Measurements from ENCODE around the gene PLEKHN1.
"Not testable (repeated sequence)": the region's sequence is repeated elsewhere in the genome, so short reads cannot be mapped to it uniquely, and the experiment has no call there.

The PLEKHN1 gene

DNA sequence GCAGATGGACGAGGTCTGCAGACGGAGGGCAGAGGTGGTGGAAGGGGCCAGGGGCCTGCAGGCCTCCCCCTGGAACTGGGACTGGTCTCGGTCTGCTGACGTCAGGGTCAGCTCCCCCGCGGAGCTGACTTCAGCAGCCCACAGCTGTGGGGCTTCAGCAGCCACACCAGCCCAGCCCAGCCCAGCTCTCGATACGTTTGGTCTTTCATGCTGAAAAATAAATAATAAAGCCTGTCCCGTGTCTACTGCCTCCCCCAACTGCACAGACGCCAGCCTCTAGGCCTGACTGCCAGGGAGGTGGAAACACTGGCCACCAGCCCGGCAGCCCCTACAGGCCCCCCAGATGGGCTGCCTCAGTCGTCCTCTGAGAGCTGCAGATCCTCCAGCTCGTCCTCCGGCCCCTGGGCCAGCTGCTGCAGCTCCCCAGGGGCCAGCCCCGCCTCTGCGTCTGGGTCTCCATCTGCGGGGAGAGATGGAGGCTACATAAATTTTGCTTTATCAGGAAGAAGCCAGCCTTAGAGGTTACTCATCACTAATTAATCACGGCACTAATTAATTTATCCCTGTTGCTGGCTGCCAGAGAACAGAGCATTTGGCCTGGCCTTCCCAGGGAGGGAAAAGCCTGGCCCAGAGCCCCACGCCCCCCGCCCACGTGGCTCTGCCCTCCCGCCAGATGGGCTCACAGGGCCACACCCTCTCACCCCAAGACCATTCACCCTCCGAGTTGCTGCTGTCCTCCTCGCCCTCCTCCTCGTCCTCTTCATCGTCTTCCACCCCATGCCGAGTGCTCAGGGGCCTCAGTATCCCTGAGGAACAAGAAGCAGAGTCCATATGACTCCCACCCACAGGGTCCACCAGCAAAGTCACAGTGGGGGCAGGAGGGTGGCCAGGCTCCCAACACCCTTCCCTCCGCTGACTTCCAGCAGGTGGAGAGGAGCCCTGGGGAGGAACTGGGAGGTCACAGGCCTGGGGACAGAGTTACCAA, 21.6 kb upstream of the PLEKHN1 start:
- H3K36me3 ChIP-seq (ENCODE audit: control insufficient read depth, insufficient read depth, low read length): peaks cover 48% of the 10 kb centered on the region
- no peaks in the 10 kb centered on the region for H3K9me3 ChIP-seq (ENCODE audit: control insufficient read depth, insufficient read depth, low read depth, low read length)
- H3K4me1 ChIP-seq (ENCODE audit: control insufficient read depth, insufficient read depth, low read length): peaks cover 19% of the 10 kb centered on the region
- no peak overlapping the region for H3K27ac ChIP-seq (ENCODE audit: low read depth, low read length)
- H3K9ac ChIP-seq (ENCODE audit: low read length): no peak overlapping the region
- H3K4me3 ChIP-seq (ENCODE audit: low read depth, low read length): no peak overlapping the region
- H3K27me3 ChIP-seq (ENCODE audit: control insufficient read depth, insufficient read depth, low read length): peaks cover 39% of the 10 kb centered on the region

DNA sequence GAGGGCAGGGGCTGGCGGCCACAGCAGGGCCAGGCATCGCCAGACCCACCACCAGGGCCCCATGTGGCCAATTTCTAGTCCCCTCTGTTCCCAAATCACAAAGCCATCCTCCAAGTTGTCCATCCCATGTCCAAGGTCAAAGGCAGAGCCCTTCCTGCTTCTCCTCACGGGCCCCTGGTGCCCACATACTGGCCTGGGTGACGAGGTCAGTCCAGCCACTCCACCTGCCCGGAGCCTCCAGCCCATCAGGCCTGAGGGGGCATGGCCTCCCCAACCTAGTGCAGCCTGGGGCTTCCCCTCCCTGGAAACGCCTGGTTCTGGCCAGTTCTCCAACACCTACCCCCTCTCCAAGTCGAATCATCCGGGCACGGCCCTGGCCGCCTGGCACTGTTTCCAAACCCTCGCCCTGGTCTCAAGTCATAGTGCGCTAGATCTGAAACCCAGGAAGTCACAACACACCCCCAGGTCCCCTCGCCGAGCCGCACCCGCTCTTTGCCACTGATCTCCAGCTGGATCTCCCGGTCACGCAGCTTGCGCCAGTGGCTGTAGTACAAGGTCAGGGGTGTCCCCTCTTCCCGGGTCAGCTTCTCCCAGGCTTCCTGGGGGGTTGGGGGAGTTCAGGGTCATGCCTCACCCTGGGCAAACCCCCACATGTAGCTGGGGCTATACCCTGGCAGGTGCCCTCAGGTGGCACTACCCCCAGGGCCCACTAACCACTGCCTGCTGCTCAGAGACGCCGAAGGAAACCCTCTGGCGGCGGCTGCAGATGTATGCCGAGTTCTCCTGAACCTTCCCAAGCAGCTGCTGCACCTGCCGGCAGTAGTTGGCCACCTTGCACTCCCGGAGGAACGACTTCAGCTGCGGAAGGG, 20.4 kb upstream of the PLEKHN1 start:
- no peaks in the 10 kb centered on the region for H3K9me3 ChIP-seq (ENCODE audit: control insufficient read depth, insufficient read depth, low read depth, low read length)
- no peak overlapping the region for H3K9ac ChIP-seq (ENCODE audit: low read length)
- peaks cover 12% of the 10 kb centered on the region for H3K4me1 ChIP-seq (ENCODE audit: control insufficient read depth, insufficient read depth, low read length)
- no peak overlapping the region for H3K4me3 ChIP-seq (ENCODE audit: low read depth, low read length)
- peaks cover 26% of the 10 kb centered on the region for H3K27me3 ChIP-seq (ENCODE audit: control insufficient read depth, insufficient read depth, low read length)
- H3K36me3 ChIP-seq (ENCODE audit: control insufficient read depth, insufficient read depth, low read length): peaks cover 61% of the 10 kb centered on the region
- no peak overlapping the region for H3K27ac ChIP-seq (ENCODE audit: low read depth, low read length)

DNA sequence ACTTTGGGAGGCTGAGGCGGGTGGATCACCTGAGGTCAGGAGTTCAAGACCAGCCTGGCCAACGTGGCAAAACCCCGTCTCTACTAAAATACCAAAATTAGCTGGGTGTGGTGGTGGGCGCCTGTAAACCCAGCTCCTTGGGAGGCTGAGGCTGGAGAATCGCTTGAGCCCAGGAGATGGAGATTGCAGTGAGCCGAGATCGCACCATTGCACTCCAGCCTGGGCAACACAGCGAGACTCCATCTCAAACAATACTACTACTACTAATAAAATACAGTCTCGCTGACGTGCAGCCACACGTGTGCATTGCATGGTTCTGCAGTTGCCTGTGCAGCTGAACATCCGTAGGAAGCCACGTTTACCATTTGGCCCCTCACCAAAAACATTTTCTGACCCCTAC, 19.5 kb upstream of the PLEKHN1 start:
- H3K9ac ChIP-seq (ENCODE audit: low read length); H3K4me3 ChIP-seq (ENCODE audit: low read depth, low read length); H3K27ac ChIP-seq (ENCODE audit: low read depth, low read length); H3K4me1 ChIP-seq (ENCODE audit: control insufficient read depth, insufficient read depth, low read length); H3K9me3 ChIP-seq (ENCODE audit: control insufficient read depth, insufficient read depth, low read depth, low read length): not testable (repeated sequence)
- Histone ChIP-seq H3K36me3 (ENCODE audit: control insufficient read depth, insufficient read depth, low read length) (peaks cover 67% of the 10 kb centered on the region), H3K27me3 (ENCODE audit: control insufficient read depth, insufficient read depth, low read length) (peaks cover 18% of the 10 kb centered on the region)

DNA sequence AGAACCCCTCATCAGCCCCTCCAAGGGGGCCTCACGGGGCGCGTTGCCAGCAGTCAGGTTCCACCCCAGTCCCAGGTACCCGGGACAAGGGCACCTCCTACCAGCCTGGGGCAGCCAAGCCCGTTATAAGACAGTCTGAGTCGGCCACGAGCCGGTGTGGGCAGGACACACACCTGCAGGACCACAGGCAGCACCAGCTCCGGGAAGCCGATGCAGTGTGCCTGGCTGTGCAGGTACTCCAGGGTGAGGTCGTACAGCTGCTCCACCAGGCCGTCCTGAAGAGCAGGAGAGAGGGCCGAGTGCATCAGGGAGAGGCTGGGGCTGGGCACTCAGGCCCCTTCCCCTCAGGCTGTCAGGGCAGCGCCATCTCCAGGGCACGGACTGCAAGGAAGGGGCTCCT, 18.3 kb upstream of the PLEKHN1 start:
- Histone ChIP-seq H3K27me3 (ENCODE audit: control insufficient read depth, insufficient read depth, low read length) (peaks cover 8% of the 10 kb centered on the region), H3K27ac (ENCODE audit: low read depth, low read length) (no peak overlapping the region), H3K4me1 (ENCODE audit: control insufficient read depth, insufficient read depth, low read length) (peaks cover 4% of the 10 kb centered on the region), H3K4me3 (ENCODE audit: low read depth, low read length) (no peak overlapping the region), H3K36me3 (ENCODE audit: control insufficient read depth, insufficient read depth, low read length) (peaks cover 78% of the 10 kb centered on the region), H3K9me3 (ENCODE audit: control insufficient read depth, insufficient read depth, low read depth, low read length) (no peaks in the 10 kb centered on the region), H3K9ac (ENCODE audit: low read length) (no peak overlapping the region)

DNA sequence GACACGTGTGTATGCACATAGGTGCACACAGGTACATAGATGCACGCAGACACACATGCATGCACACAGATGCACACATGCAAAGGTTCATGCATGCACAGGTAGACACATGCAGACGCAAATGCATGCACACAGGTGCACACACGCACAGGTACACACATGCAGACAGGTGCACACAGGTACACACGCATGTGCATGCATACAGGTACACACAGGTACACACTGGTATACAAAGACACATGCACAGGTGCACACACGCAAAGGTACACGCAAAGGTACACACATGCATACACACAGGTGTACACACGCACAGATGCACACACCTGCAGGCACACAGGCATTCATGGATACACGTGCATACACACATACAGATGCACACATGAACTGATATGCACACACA, 16.0 kb upstream of the PLEKHN1 start:
- peaks cover 97% of the 10 kb centered on the region for H3K36me3 ChIP-seq (ENCODE audit: control insufficient read depth, insufficient read depth, low read length)
- H3K27me3 ChIP-seq (ENCODE audit: control insufficient read depth, insufficient read depth, low read length): no peaks in the 10 kb centered on the region

DNA sequence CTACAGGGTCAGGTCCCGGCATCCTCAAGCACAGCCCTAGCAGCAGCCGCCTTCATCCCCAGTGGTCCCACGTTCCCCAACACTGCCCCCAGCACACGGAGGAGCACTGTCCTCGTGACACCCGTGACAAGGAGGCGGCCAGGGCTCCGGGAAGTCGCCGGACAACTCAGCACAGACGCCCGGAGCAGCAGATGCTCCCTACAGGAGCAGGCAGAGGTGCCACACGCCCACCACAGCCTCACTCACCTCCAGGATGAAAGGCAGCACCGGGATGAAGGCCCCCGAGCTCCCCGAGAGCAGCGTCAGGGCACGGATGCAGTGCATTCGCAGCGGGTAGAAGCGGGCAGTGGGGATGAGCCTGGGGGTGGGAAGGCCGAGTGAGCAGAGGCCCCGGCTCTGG, 15.4 kb upstream of the PLEKHN1 start:
- no peaks in the 10 kb centered on the region for H3K27me3 ChIP-seq (ENCODE audit: control insufficient read depth, insufficient read depth, low read length)
- H3K4me1 ChIP-seq (ENCODE audit: control insufficient read depth, insufficient read depth, low read length): no peaks in the 10 kb centered on the region
- H3K36me3 ChIP-seq (ENCODE audit: control insufficient read depth, insufficient read depth, low read length): peaks cover 97% of the 10 kb centered on the region
- H3K9me3 ChIP-seq (ENCODE audit: control insufficient read depth, insufficient read depth, low read depth, low read length): no peaks in the 10 kb centered on the region
- H3K9ac ChIP-seq (ENCODE audit: low read length): no peak overlapping the region
- no peak overlapping the region for H3K4me3 ChIP-seq (ENCODE audit: low read depth, low read length)
- H3K27ac ChIP-seq (ENCODE audit: low read depth, low read length): no peak overlapping the region

More for the DNA sequence above, 16.0 kb upstream of the PLEKHN1 start:
- no peaks in the 10 kb centered on the region for H3K4me1 ChIP-seq (ENCODE audit: control insufficient read depth, insufficient read depth, low read length)
- H3K9me3 ChIP-seq (ENCODE audit: control insufficient read depth, insufficient read depth, low read depth, low read length): no peaks in the 10 kb centered on the region
- no peak overlapping the region for H3K4me3 ChIP-seq (ENCODE audit: low read depth, low read length)
- H3K27ac ChIP-seq (ENCODE audit: low read depth, low read length): no peak overlapping the region
- H3K9ac ChIP-seq (ENCODE audit: low read length): no peak overlapping the region

DNA sequence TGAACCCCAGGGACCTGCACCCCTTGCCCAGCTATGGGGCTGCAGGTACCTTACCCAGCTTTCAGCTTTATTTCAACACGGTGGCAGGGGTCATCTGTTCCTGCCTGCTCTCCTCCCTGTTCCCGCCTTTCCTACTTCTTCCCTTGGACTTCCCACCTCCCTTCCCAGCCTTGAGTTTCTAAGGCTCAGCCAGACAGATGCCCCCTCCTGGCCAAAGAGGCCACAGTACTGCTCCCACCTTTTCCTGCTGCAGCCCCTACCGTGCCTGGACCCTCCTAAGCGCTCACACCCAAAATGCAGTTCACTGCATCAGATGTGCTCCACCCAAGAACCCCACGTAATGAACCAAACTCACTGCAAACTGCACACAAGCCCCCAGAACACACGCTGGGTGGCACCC, 14.9 kb upstream of the PLEKHN1 start:
- no peak overlapping the region for H3K9ac ChIP-seq (ENCODE audit: low read length)
- H3K4me1 ChIP-seq (ENCODE audit: control insufficient read depth, insufficient read depth, low read length): no peaks in the 10 kb centered on the region
- peaks cover 97% of the 10 kb centered on the region for H3K36me3 ChIP-seq (ENCODE audit: control insufficient read depth, insufficient read depth, low read length)
- H3K4me3 ChIP-seq (ENCODE audit: low read depth, low read length): no peak overlapping the region
- H3K9me3 ChIP-seq (ENCODE audit: control insufficient read depth, insufficient read depth, low read depth, low read length): no peaks in the 10 kb centered on the region
- no peaks in the 10 kb centered on the region for H3K27me3 ChIP-seq (ENCODE audit: control insufficient read depth, insufficient read depth, low read length)
- H3K27ac ChIP-seq (ENCODE audit: low read depth, low read length): no peak overlapping the region

DNA sequence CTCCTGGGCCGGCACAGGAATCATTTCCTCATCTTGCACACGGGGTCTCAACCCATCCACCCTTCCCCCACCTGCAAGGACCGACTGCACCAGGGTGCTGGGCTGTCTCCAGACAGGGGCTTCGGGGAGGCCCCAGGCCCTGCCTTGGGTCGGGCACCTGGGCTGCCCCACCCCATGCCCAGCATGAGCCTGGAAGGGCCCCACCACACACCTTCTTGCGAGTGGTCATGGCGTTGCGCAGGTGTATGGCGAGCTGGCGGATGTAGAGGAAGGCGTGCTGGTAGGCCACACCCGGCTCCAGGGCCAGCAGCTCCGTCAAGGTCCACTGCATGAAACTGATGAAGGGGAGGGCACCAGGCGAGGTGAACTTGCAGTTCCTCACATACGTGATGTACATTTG, 14.1 kb upstream of the PLEKHN1 start:
- Histone ChIP-seq H3K27me3 (ENCODE audit: control insufficient read depth, insufficient read depth, low read length) (no peaks in the 10 kb centered on the region), H3K9me3 (ENCODE audit: control insufficient read depth, insufficient read depth, low read depth, low read length) (no peaks in the 10 kb centered on the region), H3K4me3 (ENCODE audit: low read depth, low read length) (no peak overlapping the region), H3K9ac (ENCODE audit: low read length) (no peak overlapping the region), H3K4me1 (ENCODE audit: control insufficient read depth, insufficient read depth, low read length) (no peaks in the 10 kb centered on the region), H3K36me3 (ENCODE audit: control insufficient read depth, insufficient read depth, low read length) (peaks cover 97% of the 10 kb centered on the region), H3K27ac (ENCODE audit: low read depth, low read length) (no peak overlapping the region)

DNA sequence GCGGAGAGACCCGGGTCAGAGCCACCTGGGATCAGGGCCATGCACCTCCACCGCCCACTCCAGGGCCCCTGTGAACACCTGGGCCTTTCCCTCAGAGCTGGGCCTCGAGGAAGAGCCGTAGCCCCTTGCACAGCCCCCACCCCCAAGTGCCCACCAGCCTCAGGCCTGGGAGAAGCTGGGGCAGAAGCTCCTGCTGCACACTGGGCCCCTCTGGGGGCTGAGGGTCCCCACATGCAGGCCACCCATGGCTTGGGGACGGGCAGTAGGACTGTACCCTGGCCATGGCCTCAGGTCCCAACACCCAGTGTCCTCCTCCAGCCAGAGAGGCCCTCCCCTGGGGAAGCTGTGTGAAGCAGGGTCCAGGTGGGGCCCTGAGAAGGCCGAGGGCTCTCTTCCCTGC, 13.7 kb upstream of the PLEKHN1 start:
- H3K36me3 ChIP-seq (ENCODE audit: control insufficient read depth, insufficient read depth, low read length): peaks cover 93% of the 10 kb centered on the region
- H3K27me3 ChIP-seq (ENCODE audit: control insufficient read depth, insufficient read depth, low read length): no peaks in the 10 kb centered on the region
- no peak overlapping the region for H3K4me3 ChIP-seq (ENCODE audit: low read depth, low read length)
- H3K9ac ChIP-seq (ENCODE audit: low read length): no peak overlapping the region
- no peak overlapping the region for H3K27ac ChIP-seq (ENCODE audit: low read depth, low read length)
- no peaks in the 10 kb centered on the region for H3K9me3 ChIP-seq (ENCODE audit: control insufficient read depth, insufficient read depth, low read depth, low read length)
- H3K4me1 ChIP-seq (ENCODE audit: control insufficient read depth, insufficient read depth, low read length): no peaks in the 10 kb centered on the region

DNA sequence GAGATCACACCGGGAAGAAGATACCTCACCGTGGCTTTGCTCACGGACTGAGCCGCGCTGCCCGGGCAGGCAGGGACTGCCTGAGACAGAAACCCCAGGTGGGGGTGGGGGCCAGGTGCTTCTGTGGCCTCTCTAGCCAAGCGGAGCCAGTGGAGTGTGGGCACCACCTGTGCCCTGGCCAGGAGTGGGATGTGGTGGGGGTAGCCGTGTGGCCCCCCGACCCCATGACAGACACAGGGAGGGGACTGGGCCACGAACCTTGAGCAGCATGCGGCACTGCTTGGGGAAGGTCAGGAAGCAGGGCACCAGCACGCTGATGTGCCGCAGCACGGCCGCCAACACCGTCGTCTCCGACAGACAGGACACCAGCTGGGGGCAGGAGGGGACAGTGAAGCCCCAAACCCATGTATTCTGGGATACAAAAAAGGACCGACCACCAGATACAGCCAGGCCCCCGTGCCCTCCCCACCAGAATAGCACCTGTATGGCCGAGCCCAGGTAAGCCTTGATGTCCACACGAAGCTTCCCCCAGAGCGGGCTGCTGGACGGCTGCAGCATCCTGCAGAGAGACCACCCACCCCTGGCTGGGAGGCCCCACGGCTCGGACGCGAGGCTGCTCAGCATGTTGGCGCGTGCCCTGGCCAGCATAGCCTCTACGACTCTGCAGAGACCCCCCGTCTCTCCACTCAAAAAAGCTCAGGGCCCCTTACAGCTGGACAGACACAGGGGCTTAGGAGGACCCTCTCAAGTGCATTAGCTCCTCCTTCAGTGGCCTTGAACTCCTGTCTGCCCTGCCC, 12.6 kb upstream of the PLEKHN1 start:
- Histone ChIP-seq H3K27ac (ENCODE audit: low read depth, low read length) (no peak overlapping the region), H3K36me3 (ENCODE audit: control insufficient read depth, insufficient read depth, low read length) (peaks cover 82% of the 10 kb centered on the region), H3K9ac (ENCODE audit: low read length) (no peak overlapping the region), H3K4me3 (ENCODE audit: low read depth, low read length) (no peak overlapping the region), H3K27me3 (ENCODE audit: control insufficient read depth, insufficient read depth, low read length) (no peaks in the 10 kb centered on the region), H3K4me1 (ENCODE audit: control insufficient read depth, insufficient read depth, low read length) (no peaks in the 10 kb centered on the region), H3K9me3 (ENCODE audit: control insufficient read depth, insufficient read depth, low read depth, low read length) (no peaks in the 10 kb centered on the region)
